ENCODE results near the gene CDK5. TPM values are rescaled to one million over a fixed set of nuclear protein-coding genes. Genes with fewer than 3 reads are reported as not detected.

CDK5 gene
- total RNA-seq, 1 experiment from 2014 or later: 21.1 TPM

DNA sequence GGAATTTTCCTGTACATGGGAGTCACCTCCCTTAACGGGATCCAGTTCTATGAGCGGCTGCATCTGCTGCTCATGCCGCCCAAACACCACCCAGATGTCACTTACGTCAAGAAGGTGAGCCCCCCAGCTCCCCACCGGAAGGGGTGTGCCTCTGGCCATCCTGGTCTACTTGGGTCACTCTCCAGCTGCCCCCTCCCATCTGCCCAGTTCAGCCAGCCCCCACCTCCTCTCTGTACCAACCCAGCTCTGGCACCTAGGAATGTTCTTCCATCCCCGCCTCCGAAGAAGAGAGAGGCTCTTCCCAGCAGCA lies 17.9 kb upstream of the CDK5 start:
- no peak for TF ChIP-seq EZH2 (IDR thresholded peaks at IDR 0.05; ENCODE audit: borderline replicate concordance, low read depth, low read length, poor library complexity, severe bottlenecking)
- TF ChIP-seq, protein P1, sequence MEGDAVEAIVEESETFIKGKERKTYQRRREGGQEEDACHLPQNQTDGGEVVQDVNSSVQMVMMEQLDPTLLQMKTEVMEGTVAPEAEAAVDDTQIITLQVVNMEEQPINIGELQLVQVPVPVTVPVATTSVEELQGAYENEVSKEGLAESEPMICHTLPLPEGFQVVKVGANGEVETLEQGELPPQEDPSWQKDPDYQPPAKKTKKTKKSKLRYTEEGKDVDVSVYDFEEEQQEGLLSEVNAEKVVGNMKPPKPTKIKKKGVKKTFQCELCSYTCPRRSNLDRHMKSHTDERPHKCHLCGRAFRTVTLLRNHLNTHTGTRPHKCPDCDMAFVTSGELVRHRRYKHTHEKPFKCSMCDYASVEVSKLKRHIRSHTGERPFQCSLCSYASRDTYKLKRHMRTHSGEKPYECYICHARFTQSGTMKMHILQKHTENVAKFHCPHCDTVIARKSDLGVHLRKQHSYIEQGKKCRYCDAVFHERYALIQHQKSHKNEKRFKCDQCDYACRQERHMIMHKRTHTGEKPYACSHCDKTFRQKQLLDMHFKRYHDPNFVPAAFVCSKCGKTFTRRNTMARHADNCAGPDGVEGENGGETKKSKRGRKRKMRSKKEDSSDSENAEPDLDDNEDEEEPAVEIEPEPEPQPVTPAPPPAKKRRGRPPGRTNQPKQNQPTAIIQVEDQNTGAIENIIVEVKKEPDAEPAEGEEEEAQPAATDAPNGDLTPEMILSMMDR (conservative IDR thresholded peaks at IDR 0.05; ENCODE audit: low read depth, low read length): no peak
- no peaks in the 10 kb centered on the region for H3K27me3 ChIP-seq (replicated peaks; ENCODE audit: insufficient read depth, low read depth, low read length, poor library complexity)
- H3K9me3 ChIP-seq (ENCODE audit: low read depth, low read length, poor library complexity, severe bottlenecking): no peaks in the 10 kb centered on the region
- no peak overlapping the region for H3K4me3 ChIP-seq (ENCODE audit: low read depth, low read length, poor library complexity, severe bottlenecking)
- no peak overlapping the region for H3K27ac ChIP-seq (ENCODE audit: low read depth, low read length, poor library complexity, severe bottlenecking)
- no TSS peak for BruUV-seq (replicated peaks)
- ChIA-PET POLR2A (ENCODE audit: low non-redundant PET) (no interaction called here), CTCF (interaction anchor here (0.6 kb wide), 2 partner anchors 15 to 19 kb away, joined by 5 to 6 read pairs; no protein-coding TSS in a partner anchor)
- H3K36me3 ChIP-seq (ENCODE audit: insufficient read depth, low read length, poor library complexity, severe bottlenecking): peaks cover 63% of the 10 kb centered on the region
- H3K4me1 ChIP-seq (ENCODE audit: insufficient read depth, low read length, poor library complexity, severe bottlenecking): peaks cover 13% of the 10 kb centered on the region
- no peak for DNase-seq (ENCODE audit: low spot score)
- intact Hi-C loops (cut with micrococcal nuclease; ENCODE audit: unreplicated experiment): no loop called here

DNA sequence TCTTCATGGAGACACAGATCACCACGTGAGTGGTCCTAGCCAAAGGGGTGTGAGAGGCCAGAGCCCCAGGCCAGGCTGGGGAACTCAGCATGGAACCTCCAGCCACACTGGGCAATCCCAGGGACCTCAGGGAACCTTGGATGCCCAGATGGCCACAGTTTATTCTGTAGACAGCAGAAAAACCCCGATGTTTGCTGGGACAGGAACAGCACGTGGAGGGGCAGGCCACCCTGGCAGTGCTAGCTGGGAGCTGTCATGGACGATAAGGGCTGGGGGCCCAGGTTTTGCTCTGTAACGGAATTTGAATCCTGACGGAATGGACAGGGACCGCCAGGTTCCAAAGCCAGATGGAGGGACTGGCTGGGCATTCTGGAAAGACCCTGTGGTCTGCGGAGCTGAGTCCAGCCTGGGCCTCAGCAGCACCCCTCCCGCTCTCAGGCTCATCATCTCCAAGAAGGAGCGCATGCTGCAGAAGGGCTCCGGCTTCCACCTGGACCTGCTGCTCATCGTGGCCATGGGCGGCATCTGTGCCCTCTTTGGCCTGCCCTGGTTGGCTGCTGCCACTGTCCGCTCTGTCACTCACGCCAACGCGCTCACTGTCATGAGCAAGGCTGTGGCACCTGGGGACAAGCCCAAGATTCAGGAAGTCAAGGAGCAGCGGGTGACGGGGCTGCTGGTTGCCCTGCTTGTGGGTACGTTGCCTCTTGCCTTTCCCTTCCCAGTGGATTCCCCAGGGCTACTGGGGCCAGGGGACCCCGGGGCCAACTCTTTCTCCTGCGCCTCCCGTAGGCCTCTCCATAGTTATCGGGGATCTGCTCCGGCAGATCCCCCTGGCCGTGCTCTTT lies 17.3 kb upstream of the CDK5 start:
- no peak for DNase-seq (ENCODE audit: low spot score)
- H3K27ac ChIP-seq (ENCODE audit: low read depth, low read length, poor library complexity, severe bottlenecking): no peak overlapping the region
- peaks cover 13% of the 10 kb centered on the region for H3K4me1 ChIP-seq (ENCODE audit: insufficient read depth, low read length, poor library complexity, severe bottlenecking)
- H3K27me3 ChIP-seq (replicated peaks; ENCODE audit: insufficient read depth, low read depth, low read length, poor library complexity): no peaks in the 10 kb centered on the region
- H3K9me3 ChIP-seq (ENCODE audit: low read depth, low read length, poor library complexity, severe bottlenecking): no peaks in the 10 kb centered on the region
- no peak overlapping the region for H3K4me3 ChIP-seq (ENCODE audit: low read depth, low read length, poor library complexity, severe bottlenecking)
- CTCF ChIA-PET: interaction anchor here (0.6 kb wide), 1 partner anchor 20 kb away, joined by 5 read pairs; no protein-coding TSS in a partner anchor
- peaks cover 68% of the 10 kb centered on the region for H3K36me3 ChIP-seq (ENCODE audit: insufficient read depth, low read length, poor library complexity, severe bottlenecking)
- intact Hi-C loops (cut with micrococcal nuclease; ENCODE audit: unreplicated experiment): no loop called here
- no TSS peak for BruUV-seq (replicated peaks)
- POLR2A ChIA-PET (ENCODE audit: low non-redundant PET): no interaction called here
- TF ChIP-seq EZH2 (IDR thresholded peaks at IDR 0.05; ENCODE audit: borderline replicate concordance, low read depth, low read length, poor library complexity, severe bottlenecking): no peak
- TF ChIP-seq, protein P1 (conservative IDR thresholded peaks at IDR 0.05; ENCODE audit: low read depth, low read length): no peak

DNA sequence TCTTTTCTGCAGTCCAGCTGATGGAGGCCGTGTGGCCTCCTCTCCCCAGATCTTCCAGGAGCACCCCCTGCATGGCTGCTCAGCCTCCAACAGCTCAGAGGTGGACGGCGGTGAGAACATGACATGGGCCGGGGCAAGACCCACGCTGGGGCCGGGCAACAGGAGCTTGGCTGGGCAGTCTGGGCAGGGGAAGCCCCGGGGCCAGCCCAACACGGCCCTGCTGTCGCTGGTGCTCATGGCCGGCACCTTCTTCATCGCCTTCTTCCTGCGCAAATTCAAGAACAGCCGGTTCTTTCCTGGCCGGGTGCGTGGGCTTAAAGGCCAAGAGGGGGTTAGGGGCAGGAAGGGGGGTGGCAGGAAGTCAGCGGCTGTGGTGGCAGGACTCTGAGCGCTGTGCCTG lies 16.3 kb upstream of the CDK5 start:
- Histone ChIP-seq H3K4me3 (ENCODE audit: low read depth, low read length, poor library complexity, severe bottlenecking) (no peak overlapping the region), H3K9me3 (ENCODE audit: low read depth, low read length, poor library complexity, severe bottlenecking) (no peaks in the 10 kb centered on the region), H3K27me3 (replicated peaks; ENCODE audit: insufficient read depth, low read depth, low read length, poor library complexity) (no peaks in the 10 kb centered on the region), H3K36me3 (ENCODE audit: insufficient read depth, low read length, poor library complexity, severe bottlenecking) (peaks cover 78% of the 10 kb centered on the region), H3K4me1 (ENCODE audit: insufficient read depth, low read length, poor library complexity, severe bottlenecking) (peaks cover 4% of the 10 kb centered on the region), H3K27ac (ENCODE audit: low read depth, low read length, poor library complexity, severe bottlenecking) (no peak overlapping the region)
- DNase-seq (ENCODE audit: low spot score): no peak
- intact Hi-C loops (cut with micrococcal nuclease; ENCODE audit: unreplicated experiment): no loop called here
- BruUV-seq (replicated peaks): no TSS peak
- POLR2A ChIA-PET (ENCODE audit: low non-redundant PET): no interaction called here
- TF ChIP-seq, protein P1 (conservative IDR thresholded peaks at IDR 0.05; ENCODE audit: low read depth, low read length): no peak
- no peak for TF ChIP-seq EZH2 (IDR thresholded peaks at IDR 0.05; ENCODE audit: borderline replicate concordance, low read depth, low read length, poor library complexity, severe bottlenecking)
- CTCF ChIA-PET: no interaction called here
